DMS114 treated with DMSO at 0.1 percent for 48 hours (cell line): ENCODE results near the gene KIF26B.

Source experiments
- DNase-seq: peaks from one replicate; lab custom pipeline; 2025; ENCODE audit not compliant: unreplicated experiment; lab: John Stamatoyannopoulos, UW

The KIF26B gene

DNA sequence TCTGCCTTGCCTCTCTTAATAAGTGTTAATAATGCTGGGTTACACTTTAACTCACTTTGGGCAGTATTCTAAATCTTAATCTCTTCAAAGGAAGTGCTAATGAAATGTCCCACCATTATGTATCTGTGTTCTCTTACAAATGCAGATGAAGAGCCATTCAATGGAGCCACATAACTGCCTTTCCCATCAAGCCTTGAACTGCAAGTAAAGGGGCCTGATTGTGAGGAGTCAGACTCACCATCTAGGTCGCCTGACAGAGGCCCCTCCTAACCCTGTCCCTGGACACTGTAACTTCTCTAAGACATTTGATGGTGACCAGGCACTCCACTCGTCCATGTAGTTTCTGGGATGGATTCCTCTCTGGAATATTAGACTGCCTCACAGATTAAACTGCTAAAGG, 329.4 kb downstream of the KIF26B start:
- no peak for DNase-seq

DNA sequence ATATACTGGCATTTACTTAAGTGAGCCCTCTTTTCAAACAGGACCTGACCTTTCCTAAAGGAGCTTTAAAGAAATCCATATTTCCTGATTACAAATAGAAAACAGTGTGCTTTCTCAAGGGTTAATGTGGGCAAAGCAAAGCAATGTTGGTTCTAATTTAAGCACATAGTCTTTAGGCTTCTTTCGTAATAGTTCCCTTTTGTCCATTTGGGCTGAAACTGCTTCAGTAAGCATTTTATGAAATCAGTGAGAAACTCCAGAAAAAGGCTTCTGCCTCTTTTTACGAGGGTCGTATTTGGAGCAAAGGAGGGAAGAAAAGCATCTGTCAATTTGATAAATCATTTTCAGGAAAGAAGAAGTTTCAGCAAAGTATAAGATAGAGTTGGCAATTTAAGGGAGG, 331.2 kb downstream of the KIF26B start:
- DNase-seq: no peak

- DNase-seq: no peak
Observed at GRCh38 chr1:245486775-245487470, 332.1 kb downstream of the KIF26B start.

DNA sequence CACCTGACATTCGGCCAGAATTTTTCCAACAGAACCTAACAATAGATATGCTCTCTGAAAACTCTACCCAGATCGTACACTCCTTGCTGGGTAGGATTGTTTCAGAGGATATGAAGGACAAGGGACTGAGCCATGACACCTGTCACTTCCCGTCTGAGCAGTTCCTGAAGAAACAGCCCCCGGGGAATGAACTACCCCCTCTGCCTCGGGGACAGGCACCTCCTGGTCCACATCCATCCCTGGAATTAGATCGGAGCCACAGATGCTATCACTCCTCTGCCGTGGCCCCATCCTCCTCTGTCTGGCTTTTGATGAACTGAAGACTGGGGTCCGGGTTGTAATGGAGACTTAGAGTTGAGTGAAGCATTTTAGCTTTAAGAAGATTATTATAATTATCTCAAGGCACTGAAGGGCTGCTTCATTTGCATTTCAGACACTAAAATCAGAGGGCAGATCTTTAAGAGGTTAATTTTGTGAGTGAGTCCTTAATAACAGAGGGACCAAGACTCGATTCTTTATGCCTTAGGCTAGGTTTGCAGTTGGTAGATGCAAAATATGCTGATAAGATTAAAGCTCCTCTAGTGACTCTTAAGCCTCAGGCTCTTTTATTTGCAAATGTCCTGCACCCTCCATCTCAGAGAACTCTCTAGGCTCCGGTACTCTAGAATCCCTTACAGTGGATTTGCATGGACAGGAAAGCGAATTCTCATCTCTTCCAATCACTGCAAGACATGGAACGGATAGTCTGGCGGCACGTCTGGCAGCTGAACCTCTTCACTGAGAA, 333.8 kb downstream of the KIF26B start:
- no peak for DNase-seq

GRCh38 chr1:245489838-245490237, 335.1 kb downstream of the KIF26B start:
- no peak for DNase-seq

- DNase-seq: no peak
Observed at GRCh38 chr1:245493029-245493428, 338.2 kb downstream of the KIF26B start.

DNA sequence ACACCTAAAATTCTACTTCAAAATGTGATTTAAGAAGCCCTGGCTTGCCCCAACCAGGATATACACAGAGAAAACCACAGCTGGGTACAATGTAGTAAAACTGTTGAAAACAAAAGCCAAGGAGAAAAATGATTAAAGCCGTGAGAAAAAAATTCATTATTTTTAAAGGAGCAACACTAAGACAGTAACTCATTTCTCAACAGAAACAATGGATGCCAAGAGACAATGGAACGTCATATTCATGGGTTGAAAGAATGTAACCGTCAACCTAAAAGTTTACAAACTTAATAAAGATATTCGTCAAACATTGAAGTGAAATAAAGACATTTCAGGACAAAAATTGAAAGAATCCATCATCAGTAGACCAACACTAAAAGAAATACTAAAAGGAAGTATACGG, 340.9 kb downstream of the KIF26B start:
- no peak for DNase-seq

DNA sequence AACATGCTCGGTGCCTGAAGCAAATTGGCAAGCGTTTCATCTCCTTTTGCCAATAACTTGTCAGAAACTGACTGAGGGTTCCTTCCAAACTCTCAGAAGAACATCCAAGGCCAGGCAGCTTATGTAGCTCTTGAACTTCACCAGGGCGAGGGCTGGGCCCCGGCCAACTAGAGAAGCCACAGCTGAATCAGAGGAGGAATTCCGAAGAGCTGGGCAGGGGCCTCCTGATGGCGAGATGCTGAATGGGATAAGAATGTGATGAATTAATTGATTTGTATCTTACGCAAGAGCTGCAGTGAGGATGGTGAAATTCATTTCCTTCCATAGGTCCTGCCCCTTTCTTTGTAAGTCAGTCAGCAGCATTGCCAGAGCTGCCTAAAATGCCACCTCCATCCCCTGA, 345.8 kb downstream of the KIF26B start:
- no peak for DNase-seq

DNA sequence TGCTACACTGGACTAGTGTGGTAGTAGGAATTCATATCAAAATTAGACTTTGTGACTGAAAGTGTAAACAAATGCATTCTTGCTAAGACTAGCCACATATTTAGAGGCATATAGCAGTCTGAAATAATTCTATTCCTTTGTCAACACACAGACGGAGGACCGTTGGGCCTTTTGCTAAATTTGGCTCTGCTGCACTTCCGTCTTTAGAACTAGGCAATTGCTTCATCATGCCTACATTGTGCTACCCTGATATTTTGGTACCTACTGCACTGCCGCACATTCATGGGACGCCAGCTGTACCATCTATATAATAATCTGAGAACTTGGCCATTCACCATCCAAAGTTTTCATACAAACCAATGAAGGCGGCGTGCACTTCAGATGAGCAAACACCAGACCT, 346.8 kb downstream of the KIF26B start:
- no peak for DNase-seq

- DNase-seq: no peak
Observed at GRCh38 chr1:245503548-245503947, 348.8 kb downstream of the KIF26B start.

- no peak for DNase-seq
Observed at GRCh38 chr1:245510144-245510543, 355.4 kb downstream of the KIF26B start.

GRCh38 chr1:245512181-245512888, 357.6 kb downstream of the KIF26B start:
- no peak for DNase-seq

DNA sequence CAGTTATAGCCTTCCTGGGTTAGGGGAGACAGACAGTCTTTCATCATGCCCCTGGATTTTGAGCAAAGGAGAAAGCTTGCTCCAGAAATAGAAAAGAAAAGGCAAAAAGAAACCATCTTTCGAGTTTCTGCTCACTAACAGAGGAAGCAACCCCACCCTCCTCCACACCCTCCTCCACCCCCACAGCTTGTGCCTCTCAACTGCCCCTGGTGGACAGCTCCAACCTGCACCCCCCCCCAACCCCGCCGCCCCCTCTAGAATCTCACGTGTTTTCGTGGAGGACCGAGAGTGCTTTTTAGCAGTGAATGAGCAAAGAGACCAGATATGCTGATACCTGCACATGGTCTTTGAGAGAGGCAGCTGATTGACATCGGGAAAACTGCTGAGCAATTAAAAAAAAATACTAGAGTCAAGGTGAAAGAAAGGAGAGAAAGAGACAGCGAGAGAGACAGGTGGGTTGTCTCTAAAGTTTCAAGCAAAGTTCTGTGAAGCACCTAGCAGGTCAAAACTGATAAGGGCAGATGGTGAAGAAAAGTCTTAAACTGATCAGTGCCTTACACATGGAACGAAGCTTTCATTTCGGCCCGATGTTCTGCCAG, 358.3 kb downstream of the KIF26B start:
- no peak for DNase-seq

DNA sequence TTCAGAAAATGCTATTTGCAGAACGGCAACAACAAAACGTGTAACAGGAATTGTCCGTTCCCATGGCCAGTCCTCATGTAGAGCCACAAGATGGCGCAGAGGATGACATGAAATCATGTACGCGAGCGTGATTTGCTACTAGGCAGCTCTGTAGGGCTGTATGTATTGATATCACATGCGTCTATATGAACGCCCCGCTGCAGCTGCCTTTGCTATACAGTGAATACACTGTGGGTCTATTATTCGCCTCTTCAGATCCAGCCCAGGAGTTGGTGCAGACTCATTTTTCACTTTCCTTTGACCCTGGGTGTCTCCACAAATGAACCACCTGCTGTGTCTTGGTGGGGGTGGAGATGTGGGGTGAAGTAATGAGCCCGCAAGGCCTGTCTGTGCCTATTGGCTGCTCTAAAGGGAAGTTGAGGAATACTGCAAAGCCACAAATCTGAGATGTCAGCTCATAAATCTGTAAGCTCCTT, 361.5 kb downstream of the KIF26B start:
- DNase-seq: peak; percentile 44

DNA sequence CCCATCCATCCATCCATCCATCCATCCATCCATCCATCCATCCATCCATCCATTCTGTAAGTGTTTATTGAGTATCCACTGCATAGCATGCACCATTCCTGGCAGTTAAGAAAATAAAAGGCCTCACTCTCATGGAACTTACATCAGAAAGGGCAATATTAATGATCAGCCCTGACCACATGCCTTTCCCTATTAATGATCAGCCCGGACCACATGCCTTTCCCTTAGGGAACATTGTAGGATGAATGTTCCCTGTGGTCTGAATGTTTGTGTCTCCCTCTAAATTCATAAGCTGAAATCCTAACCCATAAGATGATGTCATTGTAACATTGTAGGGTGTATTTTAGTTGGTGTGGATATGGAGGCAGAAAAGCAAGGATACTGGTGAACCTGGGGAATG, 365.8 kb downstream of the KIF26B start:
- no peak for DNase-seq

GRCh38 chr1:245526141-245526540, 371.4 kb downstream of the KIF26B start:
- no peak for DNase-seq

GRCh38 chr1:245528258-245528635, 373.5 kb downstream of the KIF26B start:
- DNase-seq: no peak

DNA sequence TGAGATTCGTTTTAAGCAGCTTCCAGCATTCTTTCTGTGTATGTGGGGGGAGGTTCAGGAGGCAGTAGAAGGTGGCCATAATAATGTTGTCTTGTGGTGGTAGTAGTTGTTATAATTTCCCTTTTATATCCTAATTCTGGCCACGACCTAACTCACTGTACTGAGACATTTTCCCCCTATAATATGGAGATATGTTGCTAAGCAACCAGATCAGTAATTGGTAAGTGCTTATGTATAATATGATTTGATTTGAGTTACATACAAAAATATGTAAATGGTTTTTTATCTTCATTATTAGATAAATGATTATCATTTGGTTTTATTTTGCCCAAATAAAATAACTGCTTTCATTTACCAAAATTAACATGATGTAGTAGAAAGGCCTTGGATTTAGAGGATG, 376.2 kb downstream of the KIF26B start:
- DNase-seq: no peak

- no peak for DNase-seq
Observed at GRCh38 chr1:245537992-245538391, 383.2 kb downstream of the KIF26B start.

- no peak for DNase-seq
Observed at GRCh38 chr1:245538671-245539070, 383.9 kb downstream of the KIF26B start.

- no peak for DNase-seq
Observed at GRCh38 chr1:245541369-245541768, 386.6 kb downstream of the KIF26B start.

GRCh38 chr1:245542365-245542764, 387.6 kb downstream of the KIF26B start:
- DNase-seq: no peak
